A673 (cell line): Measurements from ENCODE around the gene BBS10. TPM values are rescaled to one million over a fixed set of nuclear protein-coding genes. Genes with fewer than 3 reads are reported as not detected.

Experiments
- BruUV-seq: library from RNA; stranded (reverse); fragments of 400-500 nt; replicated peaks from 2 replicates; lab custom pipeline; 2021; lab: Mats Ljungman, UMichigan
- CTCF ChIA-PET: fragments of 300-600 bp; sonication (Branson Sonifier 250); formaldehyde crosslinking; loops from one replicate; lab custom pipeline; 2022; ENCODE audit warnings: antibody characterized with exemption; lab: Charles Lee
- POLR2A ChIA-PET: fragments of 300-600 bp; sonication (Branson Sonifier 250); formaldehyde crosslinking; loops from one replicate; lab custom pipeline; 2022; ENCODE audit warnings: antibody characterized with exemption; ENCODE audit not compliant: low non-redundant PET; lab: Charles Lee
- DNase-seq: peaks from one replicate; pipeline ENCODE4 v3.0.0-alpha.2; 2015; ENCODE audit warnings: low spot score
- H3K27ac ChIP-seq: fragments of 200-600 bp; sonication (generic); 2 replicates; pipeline ENCODE4 v1.5.1; 2016; ENCODE audit warnings: mixed run types, low read depth, mild to moderate bottlenecking, mixed read lengths, antibody characterized with exemption, low read length; ENCODE audit not compliant: poor library complexity, severe bottlenecking
- H3K27me3 ChIP-seq: fragments of 200-600 bp; sonication (generic); replicated peaks from 2 replicates; pipeline ENCODE4 v1.6.1; 2017; ENCODE audit warnings: mixed run types, low read depth, mild to moderate bottlenecking, mixed read lengths, antibody characterized with exemption, low read length; ENCODE audit not compliant: insufficient read depth, poor library complexity
- H3K36me3 ChIP-seq: fragments of 200-600 bp; sonication (generic); 2 replicates; pipeline ENCODE4 v1.6.1; 2016; ENCODE audit warnings: mixed run types, mild to moderate bottlenecking, mixed read lengths, antibody characterized with exemption, low read length; ENCODE audit not compliant: insufficient read depth, poor library complexity, severe bottlenecking
- H3K4me1 ChIP-seq: fragments of 200-600 bp; sonication (generic); 2 replicates; pipeline ENCODE4 v1.6.1; 2017; ENCODE audit warnings: mixed run types, mild to moderate bottlenecking, mixed read lengths, antibody characterized with exemption, low read length; ENCODE audit not compliant: insufficient read depth, poor library complexity, severe bottlenecking
- H3K4me3 ChIP-seq: fragments of 200-600 bp; sonication (generic); 2 replicates; pipeline ENCODE4 v1.5.1; 2016; ENCODE audit warnings: low read depth, mixed run types, mild to moderate bottlenecking, mixed read lengths, low read length; ENCODE audit not compliant: poor library complexity, severe bottlenecking
- H3K9me3 ChIP-seq: fragments of 200-600 bp; sonication (generic); 2 replicates; pipeline ENCODE4 v1.6.1; 2016; ENCODE audit warnings: mixed run types, low read depth, mild to moderate bottlenecking, mixed read lengths, antibody characterized with exemption, low read length; ENCODE audit not compliant: poor library complexity, severe bottlenecking
- CTCF ChIP-seq: fragments of 300-800, 200-600 bp; sonication (generic); conservative IDR thresholded peaks from 2 replicates; pipeline ENCODE4 v1.5.1; 2017; ENCODE audit warnings: low read depth, mild to moderate bottlenecking, antibody characterized with exemption, low read length, moderate library complexity, mixed read lengths
- EZH2 ChIP-seq: fragments of 200-600 bp; sonication (generic); IDR thresholded peaks from 2 replicates; pipeline ENCODE4 v1.6.1; 2017; ENCODE audit warnings: borderline replicate concordance, low read depth, mild to moderate bottlenecking, mixed read lengths, antibody characterized with exemption, low read length; ENCODE audit not compliant: poor library complexity, severe bottlenecking
- intact Hi-C: fragments of 100-400 bp; cut with micrococcal nuclease; formaldehyde crosslinking; loops from one replicate; pipeline ENCODE4 v1.10.0; 2022; ENCODE audit not compliant: unreplicated experiment
- total RNA-seq: library from RNA; stranded (reverse); gene quantifications from 2 replicates; pipeline ENCODE4 v1.2.3, GENCODE V29; 2021

The BBS10 gene
- total RNA-seq, 1 experiment from 2014 or later, result 6.3 TPM

GRCh38 chr12:76308866-76309265, 39.3 kb downstream of the BBS10 start:
- TF ChIP-seq EZH2 (no peak), CTCF (no peak)
- Histone ChIP-seq H3K36me3 (no peaks in the 10 kb centered on the region), H3K9me3 (no peaks in the 10 kb centered on the region), H3K27ac (no peak overlapping the region), H3K4me3 (no peak overlapping the region), H3K27me3 (no peaks in the 10 kb centered on the region), H3K4me1 (no peaks in the 10 kb centered on the region)
- DNase-seq, result no peak
- intact Hi-C loops, result no loop called here
- CTCF ChIA-PET, result no interaction called here
- BruUV-seq, result no TSS peak
- POLR2A ChIA-PET, result no interaction called here

GRCh38 chr12:76307083-76307482, 41.1 kb downstream of the BBS10 start:
- no peaks in the 10 kb centered on the region for H3K27me3 ChIP-seq

GRCh38 chr12:76303989-76304460, 44.2 kb downstream of the BBS10 start:
- ChIA-PET CTCF (no interaction called here), POLR2A (no interaction called here)
- BruUV-seq, result no TSS peak
- Histone ChIP-seq H3K27ac (no peak overlapping the region), H3K4me3 (no peak overlapping the region), H3K27me3 (no peaks in the 10 kb centered on the region), H3K4me1 (no peaks in the 10 kb centered on the region), H3K9me3 (no peaks in the 10 kb centered on the region), H3K36me3 (no peaks in the 10 kb centered on the region)
- TF ChIP-seq EZH2, result no peak
- TF ChIP-seq CTCF, result no peak
- intact Hi-C loops, result no loop called here
- no peak for DNase-seq

More at GRCh38 chr12:76307083-76307482, 41.1 kb downstream of the BBS10 start:
- no TSS peak for BruUV-seq
- H3K36me3 ChIP-seq, result no peaks in the 10 kb centered on the region
- intact Hi-C loops, result no loop called here
- H3K9me3 ChIP-seq, result no peaks in the 10 kb centered on the region
- no peak for TF ChIP-seq CTCF
- TF ChIP-seq EZH2, result no peak
- H3K4me1 ChIP-seq, result no peaks in the 10 kb centered on the region
- no peak overlapping the region for H3K4me3 ChIP-seq
- DNase-seq, result no peak
- POLR2A ChIA-PET, result no interaction called here
- CTCF ChIA-PET, result no interaction called here
- H3K27ac ChIP-seq, result no peak overlapping the region
